Cardiac muscle cell (in vitro differentiated cells and primary cell): Measurements from ENCODE around the gene IFT172. TPM values are rescaled to one million over a fixed set of nuclear protein-coding genes. Genes with fewer than 3 reads are reported as not detected.

Experiments used
- DNase-seq, 2 donors: peaks; one replicate each; pipeline versions ENCODE4 v3.0.0 to v3.0.0-alpha.2; 2010 to 2017; ENCODE audit warnings: low read depth in 1 of 2, low spot score in 1 of 2
- H3K27ac ChIP-seq: fragments of 200-600 bp; sonication (generic); 2 replicates; pipeline ENCODE4 v1.5.1; 2016
- H3K27me3 ChIP-seq: fragments of 200-600 bp; sonication (generic); 2 replicates; pipeline ENCODE4 v1.6.0; 2016; ENCODE audit warnings: control low read depth
- H3K36me3 ChIP-seq: fragments of 200-600 bp; sonication (generic); 2 replicates; pipeline ENCODE4 v1.5.1; 2016; ENCODE audit warnings: control low read depth
- H3K4me1 ChIP-seq: fragments of 200-600 bp; sonication (generic); 2 replicates; pipeline ENCODE4 v1.8.1; 2017; ENCODE audit warnings: low read depth, mild to moderate bottlenecking, mixed run types
- H3K4me3 ChIP-seq: fragments of 200-600 bp; sonication (generic); 2 replicates; pipeline ENCODE4 v1.5.1; 2016; ENCODE audit warnings: mild to moderate bottlenecking
- H3K9me3 ChIP-seq: fragments of 200-600 bp; sonication (generic); 2 replicates; pipeline ENCODE4 v1.5.1; 2017; ENCODE audit warnings: low read depth, mild to moderate bottlenecking, control low read depth
- polyA plus RNA-seq: library from polyadenylated mRNA; unstranded; fragments of >200 nt; fragmentation: Nextera tagmentation; extraction: Ambion mirVana; gene quantifications from 2 replicates; pipeline ENCODE4 v1.2.1, GENCODE V29; 2016
- total RNA-seq: library from RNA; depleted of rRNA; stranded (reverse); fragments of >200 nt; gene quantifications from 2 replicates; pipeline ENCODE4 v1.2.3, GENCODE V29; 2016
- TF ChIP-seq, protein P1 (sequence below): IDR thresholded peaks from 2 replicates; pipeline ENCODE4 v1.5.1; 2012; ENCODE audit warnings: low read depth, mild to moderate bottlenecking, low read length

The IFT172 gene
- total and polyA plus RNA-seq, 2 experiments from 2014 or later = 35.1 to 37.6 TPM

DNA sequence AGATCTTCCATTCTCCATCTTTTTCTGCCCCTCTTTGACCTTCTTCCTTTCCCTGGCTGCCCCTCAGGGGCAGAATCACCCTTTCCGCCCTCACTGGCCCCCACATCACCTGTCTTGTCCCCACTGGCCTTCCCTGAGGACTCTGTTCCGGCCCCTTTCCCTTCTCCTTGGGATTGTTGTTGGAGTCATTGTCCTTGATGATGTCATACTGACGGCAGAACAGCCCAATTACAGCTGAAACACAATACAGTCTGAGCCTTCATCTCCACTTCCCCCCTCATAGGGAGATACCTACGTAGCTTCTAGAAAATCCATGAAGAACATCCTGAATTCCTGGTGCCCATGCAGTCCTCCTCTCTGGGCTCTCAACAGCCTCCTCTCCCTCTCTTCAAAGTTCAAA lies 3.0 kb upstream of the IFT172 start:
- no peak overlapping the region for H3K4me3 ChIP-seq
- H3K27me3 ChIP-seq = peaks cover 10% of the 10 kb centered on the region
- H3K27ac ChIP-seq = no peak overlapping the region
- no peaks in the 10 kb centered on the region for H3K36me3 ChIP-seq
- no peaks in the 10 kb centered on the region for H3K4me1 ChIP-seq
- H3K9me3 ChIP-seq = no peaks in the 10 kb centered on the region
- DNase-seq = no peak
- TF ChIP-seq, protein P1, sequence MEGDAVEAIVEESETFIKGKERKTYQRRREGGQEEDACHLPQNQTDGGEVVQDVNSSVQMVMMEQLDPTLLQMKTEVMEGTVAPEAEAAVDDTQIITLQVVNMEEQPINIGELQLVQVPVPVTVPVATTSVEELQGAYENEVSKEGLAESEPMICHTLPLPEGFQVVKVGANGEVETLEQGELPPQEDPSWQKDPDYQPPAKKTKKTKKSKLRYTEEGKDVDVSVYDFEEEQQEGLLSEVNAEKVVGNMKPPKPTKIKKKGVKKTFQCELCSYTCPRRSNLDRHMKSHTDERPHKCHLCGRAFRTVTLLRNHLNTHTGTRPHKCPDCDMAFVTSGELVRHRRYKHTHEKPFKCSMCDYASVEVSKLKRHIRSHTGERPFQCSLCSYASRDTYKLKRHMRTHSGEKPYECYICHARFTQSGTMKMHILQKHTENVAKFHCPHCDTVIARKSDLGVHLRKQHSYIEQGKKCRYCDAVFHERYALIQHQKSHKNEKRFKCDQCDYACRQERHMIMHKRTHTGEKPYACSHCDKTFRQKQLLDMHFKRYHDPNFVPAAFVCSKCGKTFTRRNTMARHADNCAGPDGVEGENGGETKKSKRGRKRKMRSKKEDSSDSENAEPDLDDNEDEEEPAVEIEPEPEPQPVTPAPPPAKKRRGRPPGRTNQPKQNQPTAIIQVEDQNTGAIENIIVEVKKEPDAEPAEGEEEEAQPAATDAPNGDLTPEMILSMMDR = no peak

DNA sequence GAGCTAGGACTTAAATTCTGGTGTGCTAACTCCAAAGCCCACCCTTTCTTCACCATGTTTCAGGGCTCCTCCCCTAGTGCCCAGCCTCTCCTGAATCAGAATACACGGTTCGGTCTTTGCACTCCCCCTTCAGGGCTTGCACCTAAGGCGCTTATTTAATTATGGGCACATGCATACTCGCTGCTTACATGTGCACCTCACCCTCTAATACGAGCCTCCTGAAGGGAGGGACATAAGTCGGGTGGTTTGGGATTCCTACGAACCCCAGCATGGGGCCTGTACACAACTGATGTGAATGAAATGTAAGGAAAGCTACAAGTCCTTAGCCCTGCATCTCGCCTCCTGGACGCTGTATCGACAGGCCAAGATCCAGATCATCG lies 435 bp downstream of the IFT172 start:
- DNase-seq = peak; percentile 5 to 39
- TF ChIP-seq, protein P1 = peak; percentile 18

GRCh38 chr2:27485496-27485895 lies 4.0 kb downstream of the IFT172 start:
- no peak overlapping the region for H3K27ac ChIP-seq
- TF ChIP-seq, protein P1 = no peak
- no peaks in the 10 kb centered on the region for H3K9me3 ChIP-seq
- H3K4me3 ChIP-seq = no peak overlapping the region
- no peaks in the 10 kb centered on the region for H3K27me3 ChIP-seq
- no peak for DNase-seq
- peaks cover 11% of the 10 kb centered on the region for H3K36me3 ChIP-seq
- no peaks in the 10 kb centered on the region for H3K4me1 ChIP-seq

More for the DNA sequence above, 435 bp downstream of the IFT172 start:
- H3K36me3 ChIP-seq = no peaks in the 10 kb centered on the region
- peak overlapping the region; percentile 22 for H3K27ac ChIP-seq
- H3K4me3 ChIP-seq = peak overlapping the region; percentile 66
- no peaks in the 10 kb centered on the region for H3K9me3 ChIP-seq
- H3K4me1 ChIP-seq = no peaks in the 10 kb centered on the region
- H3K27me3 ChIP-seq = no peaks in the 10 kb centered on the region

DNA sequence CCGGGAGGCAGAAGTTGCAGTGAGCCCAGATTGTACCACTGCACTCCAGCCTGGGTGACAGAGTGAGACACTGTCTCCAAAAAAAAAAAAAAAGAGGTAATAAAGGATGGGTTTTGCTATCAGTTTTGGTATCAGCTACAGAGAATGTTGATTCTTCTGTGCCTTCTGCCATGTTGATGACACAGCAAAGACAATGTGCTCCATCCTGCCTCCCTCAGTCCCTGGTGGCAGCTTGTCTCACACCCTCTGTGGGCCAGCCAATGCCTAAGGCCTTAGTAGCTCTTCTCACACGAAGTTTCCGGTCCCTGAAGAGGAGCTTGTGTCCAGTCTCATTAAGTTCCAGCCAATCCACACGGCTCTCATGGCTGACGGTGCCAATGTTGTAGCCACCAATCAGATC lies 17.6 kb downstream of the IFT172 start:
- Histone ChIP-seq H3K9me3 (no peaks in the 10 kb centered on the region), H3K36me3 (peaks cover 30% of the 10 kb centered on the region), H3K27ac (no peak overlapping the region), H3K4me1 (no peaks in the 10 kb centered on the region), H3K4me3 (no peak overlapping the region), H3K27me3 (no peaks in the 10 kb centered on the region)
- TF ChIP-seq, protein P1 = no peak
- no peak for DNase-seq

GRCh38 chr2:27464443-27464842 lies 25.1 kb downstream of the IFT172 start:
- peaks cover 4% of the 10 kb centered on the region for H3K36me3 ChIP-seq
- no peaks in the 10 kb centered on the region for H3K9me3 ChIP-seq
- H3K27ac ChIP-seq = no peak overlapping the region
- no peak for DNase-seq
- TF ChIP-seq, protein P1 = no peak
- no peak overlapping the region for H3K4me3 ChIP-seq
- H3K4me1 ChIP-seq = no peaks in the 10 kb centered on the region
- no peaks in the 10 kb centered on the region for H3K27me3 ChIP-seq

- Histone ChIP-seq H3K4me1 (no peaks in the 10 kb centered on the region), H3K27ac (no peak overlapping the region), H3K4me3 (no peak overlapping the region), H3K36me3 (peaks cover 30% of the 10 kb centered on the region), H3K27me3 (no peaks in the 10 kb centered on the region), H3K9me3 (no peaks in the 10 kb centered on the region)
- DNase-seq = no peak
- TF ChIP-seq, protein P1 = no peak
These were observed 28.4 kb downstream of the IFT172 start for GRCh38 chr2:27461118-27461517.
